GM19025 (cell line): ENCODE results near the gene NOLC1.

ENCODE experiments used
- ATAC-seq: cut with Tn5 transposase; IDR thresholded peaks from one replicate; pipeline ENCODE4 v1.9.1; 2021; ENCODE audit warnings: mild to moderate bottlenecking, low read depth, moderate library complexity; ENCODE audit not compliant: unreplicated experiment

NOLC1 gene

DNA sequence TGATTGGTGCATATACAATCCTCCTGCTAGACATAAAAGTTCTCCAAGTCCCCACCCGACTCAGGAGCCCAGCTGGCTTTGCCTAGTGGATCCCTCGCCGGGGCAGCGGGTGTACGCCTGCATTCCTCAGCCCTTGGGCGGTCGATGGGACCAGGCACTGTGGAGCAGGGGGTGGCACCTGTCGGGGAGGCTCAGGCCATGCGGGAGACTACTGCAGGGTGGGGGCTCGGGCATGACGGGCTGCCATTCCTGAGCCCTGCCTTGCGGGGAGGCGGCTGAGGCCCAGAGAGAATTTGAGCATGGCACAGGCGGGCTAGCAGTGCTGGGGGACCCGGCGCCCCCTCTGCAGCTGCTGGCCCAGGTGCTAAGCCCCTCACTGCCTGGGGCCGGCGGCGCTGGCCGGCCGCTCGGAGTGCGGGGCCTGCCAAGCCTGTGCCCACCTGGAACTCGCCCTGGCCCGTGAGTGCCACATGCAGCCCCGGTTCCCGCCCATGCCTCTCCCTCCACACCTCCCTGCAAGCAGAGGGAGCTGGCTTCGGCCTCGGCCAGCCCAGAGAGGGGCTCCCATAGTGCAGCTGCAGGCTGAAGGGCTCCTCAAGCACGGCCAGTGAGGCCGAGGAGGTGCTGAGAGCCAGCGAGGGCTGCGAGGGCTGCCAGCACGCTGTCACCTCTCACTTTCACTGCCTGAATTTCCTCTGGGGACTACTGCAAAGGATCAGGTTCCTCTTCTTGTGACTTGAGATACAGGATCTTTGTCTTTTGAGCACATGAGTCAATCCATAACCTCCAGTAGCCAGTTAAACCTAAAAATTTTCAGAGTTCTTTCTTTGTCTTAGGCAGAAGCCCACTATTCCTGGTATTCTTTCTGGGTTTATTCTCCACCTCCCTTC lies 48.8 kb downstream of the NOLC1 start:
- ATAC-seq: no peak

DNA sequence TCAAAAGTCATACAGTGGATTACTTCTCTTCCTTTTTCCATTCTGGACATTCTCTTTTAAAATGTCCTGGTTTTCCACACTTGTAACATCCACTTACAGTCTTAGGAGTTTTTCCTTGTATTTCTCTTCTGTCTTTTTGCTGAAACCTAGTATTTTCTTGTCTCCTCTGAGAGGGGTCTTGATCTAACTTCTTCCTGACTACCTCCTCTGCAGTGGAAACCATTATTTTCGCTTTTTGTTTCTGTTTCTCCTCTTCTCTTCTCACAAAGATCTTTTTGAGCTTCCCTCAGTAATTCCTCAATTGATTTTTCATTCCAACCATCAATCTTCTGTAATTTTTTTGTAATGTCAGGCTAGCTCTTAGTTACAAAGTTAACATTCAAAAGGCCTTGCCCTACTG lies 50.2 kb downstream of the NOLC1 start:
- no peak for ATAC-seq

DNA sequence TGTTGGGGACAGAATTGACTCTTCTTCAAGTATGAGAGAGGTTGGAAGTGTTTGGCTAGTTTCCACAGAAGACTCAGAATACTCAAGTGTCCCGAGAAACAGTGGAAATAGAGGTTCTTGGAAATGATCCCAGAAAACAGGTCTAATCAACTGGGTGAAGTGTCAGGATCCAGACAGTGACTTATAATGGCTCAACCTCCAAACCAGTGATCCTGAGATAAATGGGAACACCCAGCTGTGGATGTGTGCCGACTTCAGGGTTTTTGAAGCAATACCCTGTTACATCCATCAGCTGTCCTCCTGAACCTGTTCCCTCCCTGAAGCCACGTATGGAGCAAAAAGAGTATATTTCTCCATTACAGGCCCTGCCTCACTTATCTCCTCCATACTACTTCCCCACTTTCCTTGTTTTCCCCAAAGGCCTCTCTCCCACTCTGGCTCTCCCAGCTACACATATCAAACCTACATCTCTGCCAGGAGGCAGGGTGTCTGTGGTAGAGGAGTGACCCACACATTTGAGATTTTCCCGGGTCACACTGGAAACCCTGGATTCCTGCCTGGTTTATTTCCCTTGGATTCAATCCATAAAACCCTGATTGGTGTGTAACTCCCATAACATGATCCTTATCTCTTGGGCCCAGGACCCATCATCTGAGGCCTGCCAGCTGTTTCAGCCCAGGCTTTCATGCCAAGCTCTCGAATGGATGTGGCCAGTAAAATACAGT lies 56.3 kb downstream of the NOLC1 start:
- no peak for ATAC-seq

DNA sequence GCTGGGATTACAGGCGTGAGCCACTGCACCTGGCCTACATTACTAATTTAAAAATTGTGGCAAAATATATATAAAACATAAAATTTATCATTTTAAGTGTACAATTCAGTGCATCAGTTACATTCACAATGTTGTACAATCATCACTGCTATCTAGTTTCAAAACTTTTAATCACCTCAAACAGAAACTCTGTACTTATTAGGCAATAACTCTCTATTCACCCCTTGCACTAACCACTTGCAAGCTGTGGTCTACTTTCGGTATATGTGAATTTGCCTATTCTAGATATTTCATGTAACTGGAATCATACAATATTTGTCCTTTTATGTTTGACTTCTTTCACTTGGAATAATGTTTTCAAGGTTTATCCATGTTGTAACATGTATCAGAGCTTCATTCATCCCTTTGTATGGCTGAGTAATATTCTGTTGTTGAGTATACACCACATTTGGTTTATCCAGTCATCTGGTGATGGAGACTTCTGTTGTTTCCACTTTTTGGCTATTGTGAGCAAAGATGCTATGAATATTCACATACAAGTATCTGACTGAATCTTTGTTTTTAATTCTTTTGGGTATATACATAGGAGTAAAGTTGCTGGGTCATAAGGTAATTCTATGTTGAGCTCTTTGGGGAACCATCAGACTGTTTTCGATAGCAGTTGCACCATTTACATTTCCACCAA lies 59.6 kb downstream of the NOLC1 start:
- ATAC-seq: no peak
